GM23338 (cell line): Measurements from ENCODE around the gene CACNA2D3. TPM values are rescaled to one million over a fixed set of nuclear protein-coding genes. Genes with fewer than 3 reads are reported as not detected.

Source experiments
- ATAC-seq: fragments of 200-7000 bp; cut with Tn5 transposase; 3 replicates; pipeline ENCODE4 v1.9.1; 2020
- DNase-seq: peaks from one replicate; pipeline ENCODE4 v3.0.0-alpha.2; 2015; ENCODE audit warnings: low spot score
- H2AFZ ChIP-seq: fragments of 200-600 bp; sonication (generic); 2 replicates; pipeline ENCODE4 v1.8.0; 2016; ENCODE audit warnings: antibody characterized with exemption, mild to moderate bottlenecking, moderate library complexity
- H3F3A ChIP-seq: fragments of 200-600 bp; sonication (generic); replicated peaks from 2 replicates; pipeline ENCODE4 v1.8.0; 2017; ENCODE audit warnings: antibody characterized with exemption, mixed run types, low read depth
- H3K27ac ChIP-seq: fragments of 200-600 bp; sonication (generic); 2 replicates; pipeline ENCODE4 v1.6.1; 2016; ENCODE audit warnings: low read depth
- H3K27me3 ChIP-seq: fragments of 200-600 bp; sonication (generic); 2 replicates; pipeline ENCODE4 v1.8.0; 2016; ENCODE audit warnings: mild to moderate bottlenecking, mixed run types, moderate library complexity; ENCODE audit not compliant: insufficient read depth
- H3K36me3 ChIP-seq: fragments of 200-600 bp; sonication (generic); 2 replicates; pipeline ENCODE4 v1.8.0; 2016; ENCODE audit warnings: mild to moderate bottlenecking; ENCODE audit not compliant: insufficient read depth
- H3K4me1 ChIP-seq: fragments of 200-600 bp; sonication (generic); 2 replicates; pipeline ENCODE4 v1.8.0; 2016; ENCODE audit warnings: mild to moderate bottlenecking, moderate library complexity; ENCODE audit not compliant: insufficient read depth
- H3K4me2 ChIP-seq: fragments of 200-600 bp; sonication (generic); 2 replicates; pipeline ENCODE4 v1.7.1; 2017; ENCODE audit warnings: mixed run types
- H3K4me3 ChIP-seq: fragments of 200-600 bp; sonication (generic); 2 replicates; pipeline ENCODE4 v1.6.1; 2016; ENCODE audit warnings: mixed run types
- H3K79me2 ChIP-seq: fragments of 200-600 bp; sonication (generic); replicated peaks from 2 replicates; pipeline ENCODE4 v1.8.0; 2017; ENCODE audit warnings: mild to moderate bottlenecking; ENCODE audit not compliant: insufficient read depth
- H3K9me2 ChIP-seq: fragments of 200-600 bp; sonication (generic); 2 replicates; pipeline ENCODE4 v1.8.0; 2017; ENCODE audit not compliant: insufficient read depth
- H4K20me1 ChIP-seq: fragments of 200-600 bp; sonication (generic); replicated peaks from 2 replicates; pipeline ENCODE4 v1.8.0; 2017; ENCODE audit warnings: mild to moderate bottlenecking; ENCODE audit not compliant: insufficient read depth
- H3K27ac Mint-ChIP-seq: 2 replicates; pipeline ENCODE4 v1.8.0; 2020; ENCODE audit warnings: inconsistent platforms, mild to moderate bottlenecking, moderate library complexity, mixed read lengths
- H3K27me3 Mint-ChIP-seq: 3 replicates; pipeline ENCODE4 v1.8.0; 2022; ENCODE audit warnings: low read depth, mild to moderate bottlenecking, moderate library complexity, mixed read lengths, inconsistent platforms; ENCODE audit not compliant: insufficient read depth, poor library complexity
- H3K36me3 Mint-ChIP-seq: 3 replicates; pipeline ENCODE4 v1.8.0; 2021; ENCODE audit warnings: low read depth, mild to moderate bottlenecking, inconsistent platforms, moderate library complexity, mixed read lengths
- H3K4me1 Mint-ChIP-seq: 3 replicates; pipeline ENCODE4 v1.8.0; 2020; ENCODE audit warnings: mild to moderate bottlenecking, inconsistent platforms, mixed read lengths
- H3K4me3 Mint-ChIP-seq: 3 replicates; pipeline ENCODE4 v1.8.0; 2021; ENCODE audit warnings: moderate library complexity, mild to moderate bottlenecking, inconsistent platforms, mixed read lengths
- H3K9me3 Mint-ChIP-seq: 3 replicates; pipeline ENCODE4 v1.8.0; 2020; ENCODE audit warnings: moderate library complexity, mild to moderate bottlenecking, inconsistent platforms, mixed read lengths
- CREB1 ChIP-seq: fragments of 250-450 bp; sonication (Bioruptor Pico); IDR thresholded peaks from 2 replicates; pipeline ENCODE4 v1.5.0; 2020; ENCODE audit warnings: low read depth, mild to moderate bottlenecking, moderate library complexity
- CTCF ChIP-seq, 2 experiments: fragments of 200-600 bp in 1 of 2; sonication (generic) in 1 of 2; conservative IDR thresholded peaks; 2 replicates each; pipeline versions ENCODE4 v1.5.1 to v1.6.1; 2016 to 2017; ENCODE audit warnings: antibody characterized with exemption in 2 of 2, low read depth in 2 of 2, mild to moderate bottlenecking in 2 of 2, moderate library complexity in 1 of 2
- EZH2 ChIP-seq: fragments of 200-600 bp; sonication (generic); IDR thresholded peaks from one replicate; pipeline ENCODE4 v1.8.0; 2017; ENCODE audit warnings: antibody characterized with exemption, mild to moderate bottlenecking, low read depth; ENCODE audit not compliant: unreplicated experiment
- REST ChIP-seq: IDR thresholded peaks from one replicate; pipeline ENCODE4 v1.6.1; 2018; ENCODE audit warnings: antibody characterized with exemption; ENCODE audit not compliant: unreplicated experiment
- ZNF331 ChIP-seq: fragments of 250-450 bp; sonication (Bioruptor Pico); IDR thresholded peaks from 2 replicates; pipeline ENCODE4 v1.5.0; 2020; ENCODE audit warnings: low read depth, mild to moderate bottlenecking, moderate library complexity
- polyA plus RNA-seq: library from polyadenylated mRNA; unstranded; fragments of >200 nt; fragmentation: Nextera tagmentation; extraction: Ambion mirVana; gene quantifications from 2 replicates; pipeline ENCODE4 v1.2.1, GENCODE V29; 2016
- total RNA-seq: library from RNA; depleted of rRNA; stranded (reverse); fragments of >200 nt; shearing (Covaris generic); gene quantifications from 2 replicates; pipeline ENCODE4 v1.2.3, GENCODE V29; 2014
- TF ChIP-seq, protein P1 (sequence below): fragments of 250-450 bp; sonication (Bioruptor Pico); IDR thresholded peaks from 2 replicates; pipeline ENCODE4 v1.5.0; 2020; ENCODE audit warnings: mild to moderate bottlenecking, moderate library complexity
- TF ChIP-seq, protein P2 (sequence below): IDR thresholded peaks from 2 replicates; pipeline ENCODE4 v1.6.1; 2016; ENCODE audit warnings: antibody characterized with exemption

The CACNA2D3 gene
- total and polyA plus RNA-seq, 2 experiments from 2014 or later = 2.2 to 2.3 TPM

DNA sequence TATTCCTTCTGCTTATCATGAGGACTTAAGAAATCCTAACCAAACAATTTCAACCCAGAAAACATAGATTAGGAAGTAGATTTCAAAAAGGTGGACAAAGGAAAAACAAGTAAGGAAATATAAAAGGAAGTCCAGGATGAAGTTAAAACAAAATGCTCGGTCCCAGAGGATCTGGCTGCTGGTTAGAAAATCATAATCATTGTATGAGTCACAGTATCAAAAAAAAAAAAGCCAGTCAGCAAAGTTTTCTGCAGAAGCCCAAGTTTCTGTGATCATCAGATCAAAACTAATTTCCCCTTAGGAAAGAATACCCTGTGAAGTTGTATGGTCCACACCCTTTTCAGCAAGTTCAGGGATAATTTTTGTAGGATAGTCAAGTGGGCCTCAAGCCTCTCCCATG lies 848.5 kb downstream of the CACNA2D3 start (continued):
- TF ChIP-seq, protein P1, sequence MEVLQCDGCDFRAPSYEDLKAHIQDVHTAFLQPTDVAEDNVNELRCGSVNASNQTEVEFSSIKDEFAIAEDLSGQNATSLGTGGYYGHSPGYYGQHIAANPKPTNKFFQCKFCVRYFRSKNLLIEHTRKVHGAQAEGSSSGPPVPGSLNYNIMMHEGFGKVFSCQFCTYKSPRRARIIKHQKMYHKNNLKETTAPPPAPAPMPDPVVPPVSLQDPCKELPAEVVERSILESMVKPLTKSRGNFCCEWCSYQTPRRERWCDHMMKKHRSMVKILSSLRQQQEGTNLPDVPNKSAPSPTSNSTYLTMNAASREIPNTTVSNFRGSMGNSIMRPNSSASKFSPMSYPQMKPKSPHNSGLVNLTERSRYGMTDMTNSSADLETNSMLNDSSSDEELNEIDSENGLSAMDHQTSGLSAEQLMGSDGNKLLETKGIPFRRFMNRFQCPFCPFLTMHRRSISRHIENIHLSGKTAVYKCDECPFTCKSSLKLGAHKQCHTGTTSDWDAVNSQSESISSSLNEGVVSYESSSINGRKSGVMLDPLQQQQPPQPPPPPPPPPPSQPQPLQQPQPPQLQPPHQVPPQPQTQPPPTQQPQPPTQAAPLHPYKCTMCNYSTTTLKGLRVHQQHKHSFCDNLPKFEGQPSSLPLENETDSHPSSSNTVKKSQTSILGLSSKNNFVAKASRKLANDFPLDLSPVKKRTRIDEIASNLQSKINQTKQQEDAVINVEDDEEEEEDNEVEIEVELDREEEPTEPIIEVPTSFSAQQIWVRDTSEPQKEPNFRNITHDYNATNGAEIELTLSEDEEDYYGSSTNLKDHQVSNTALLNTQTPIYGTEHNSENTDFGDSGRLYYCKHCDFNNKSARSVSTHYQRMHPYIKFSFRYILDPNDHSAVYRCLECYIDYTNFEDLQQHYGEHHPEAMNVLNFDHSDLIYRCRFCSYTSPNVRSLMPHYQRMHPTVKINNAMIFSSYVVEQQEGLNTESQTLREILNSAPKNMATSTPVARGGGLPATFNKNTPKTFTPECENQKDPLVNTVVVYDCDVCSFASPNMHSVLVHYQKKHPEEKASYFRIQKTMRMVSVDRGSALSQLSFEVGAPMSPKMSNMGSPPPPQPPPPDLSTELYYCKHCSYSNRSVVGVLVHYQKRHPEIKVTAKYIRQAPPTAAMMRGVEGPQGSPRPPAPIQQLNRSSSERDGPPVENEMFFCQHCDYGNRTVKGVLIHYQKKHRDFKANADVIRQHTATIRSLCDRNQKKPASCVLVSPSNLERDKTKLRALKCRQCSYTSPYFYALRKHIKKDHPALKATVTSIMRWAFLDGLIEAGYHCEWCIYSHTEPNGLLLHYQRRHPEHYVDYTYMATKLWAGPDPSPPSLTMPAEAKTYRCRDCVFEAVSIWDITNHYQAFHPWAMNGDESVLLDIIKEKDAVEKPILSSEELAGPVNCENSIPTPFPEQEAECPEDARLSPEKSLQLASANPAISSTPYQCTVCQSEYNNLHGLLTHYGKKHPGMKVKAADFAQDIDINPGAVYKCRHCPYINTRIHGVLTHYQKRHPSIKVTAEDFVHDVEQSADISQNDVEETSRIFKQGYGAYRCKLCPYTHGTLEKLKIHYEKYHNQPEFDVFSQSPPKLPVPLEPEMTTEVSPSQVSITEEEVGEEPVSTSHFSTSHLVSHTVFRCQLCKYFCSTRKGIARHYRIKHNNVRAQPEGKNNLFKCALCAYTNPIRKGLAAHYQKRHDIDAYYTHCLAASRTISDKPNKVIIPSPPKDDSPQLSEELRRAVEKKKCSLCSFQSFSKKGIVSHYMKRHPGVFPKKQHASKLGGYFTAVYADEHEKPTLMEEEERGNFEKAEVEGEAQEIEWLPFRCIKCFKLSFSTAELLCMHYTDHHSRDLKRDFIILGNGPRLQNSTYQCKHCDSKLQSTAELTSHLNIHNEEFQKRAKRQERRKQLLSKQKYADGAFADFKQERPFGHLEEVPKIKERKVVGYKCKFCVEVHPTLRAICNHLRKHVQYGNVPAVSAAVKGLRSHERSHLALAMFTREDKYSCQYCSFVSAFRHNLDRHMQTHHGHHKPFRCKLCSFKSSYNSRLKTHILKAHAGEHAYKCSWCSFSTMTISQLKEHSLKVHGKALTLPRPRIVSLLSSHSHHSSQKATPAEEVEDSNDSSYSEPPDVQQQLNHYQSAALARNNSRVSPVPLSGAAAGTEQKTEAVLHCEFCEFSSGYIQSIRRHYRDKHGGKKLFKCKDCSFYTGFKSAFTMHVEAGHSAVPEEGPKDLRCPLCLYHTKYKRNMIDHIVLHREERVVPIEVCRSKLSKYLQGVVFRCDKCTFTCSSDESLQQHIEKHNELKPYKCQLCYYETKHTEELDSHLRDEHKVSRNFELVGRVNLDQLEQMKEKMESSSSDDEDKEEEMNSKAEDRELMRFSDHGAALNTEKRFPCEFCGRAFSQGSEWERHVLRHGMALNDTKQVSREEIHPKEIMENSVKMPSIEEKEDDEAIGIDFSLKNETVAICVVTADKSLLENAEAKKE (CRISPR knock-in tag) = no peak
- no peak for TF ChIP-seq CTCF (conservative IDR thresholded peaks at IDR 0.05; ENCODE audit: low read depth in 2 of 2)
- TF ChIP-seq ZNF331 (CRISPR knock-in tag) = no peak

GRCh38 chr3:54977439-54977838 lies 855.1 kb downstream of the CACNA2D3 start:
- no peaks in the 10 kb centered on the region for H3K36me3 ChIP-seq
- Mint-ChIP-seq H3K27me3 (peaks cover 2% of the 10 kb centered on the region), H3K36me3 (peaks cover 3% of the 10 kb centered on the region; the same call in 2 of the 3 replicates), H3K4me3 (no peak overlapping the region), H3K4me1 (no peaks in the 10 kb centered on the region), H3K27ac (no peak overlapping the region), H3K9me3 (peaks cover 3% of the 10 kb centered on the region; the same call in 1 of the 3 replicates)
- H3K27ac ChIP-seq = no peak overlapping the region
- DNase-seq = no peak
- no peaks in the 10 kb centered on the region for H3K4me1 ChIP-seq
- no peaks in the 10 kb centered on the region for H3K79me2 ChIP-seq
- H3K9me2 ChIP-seq = no peaks in the 10 kb centered on the region
- ATAC-seq = no peak
- no peak overlapping the region for H2AFZ ChIP-seq
- H3F3A ChIP-seq = no peaks in the 10 kb centered on the region
- H4K20me1 ChIP-seq = no peaks in the 10 kb centered on the region
- no peak overlapping the region for H3K4me2 ChIP-seq
- H3K4me3 ChIP-seq = no peak overlapping the region
- no peaks in the 10 kb centered on the region for H3K27me3 ChIP-seq
- TF ChIP-seq CTCF (conservative IDR thresholded peaks at IDR 0.05; ENCODE audit: low read depth in 2 of 2) = no peak
- TF ChIP-seq, protein P2, sequence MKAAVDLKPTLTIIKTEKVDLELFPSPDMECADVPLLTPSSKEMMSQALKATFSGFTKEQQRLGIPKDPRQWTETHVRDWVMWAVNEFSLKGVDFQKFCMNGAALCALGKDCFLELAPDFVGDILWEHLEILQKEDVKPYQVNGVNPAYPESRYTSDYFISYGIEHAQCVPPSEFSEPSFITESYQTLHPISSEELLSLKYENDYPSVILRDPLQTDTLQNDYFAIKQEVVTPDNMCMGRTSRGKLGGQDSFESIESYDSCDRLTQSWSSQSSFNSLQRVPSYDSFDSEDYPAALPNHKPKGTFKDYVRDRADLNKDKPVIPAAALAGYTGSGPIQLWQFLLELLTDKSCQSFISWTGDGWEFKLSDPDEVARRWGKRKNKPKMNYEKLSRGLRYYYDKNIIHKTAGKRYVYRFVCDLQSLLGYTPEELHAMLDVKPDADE = no peak
- TF ChIP-seq CREB1 (CRISPR knock-in tag) = no peak
- no peak for TF ChIP-seq EZH2
- no peak for TF ChIP-seq REST
